Prostate gland (tissue), 2 donors: Measurements from ENCODE around the gene AMOTL2. TPM values are rescaled to one million over a fixed set of nuclear protein-coding genes. Genes with fewer than 3 reads are reported as not detected.
A peak's percentile ranks its signal among the peaks of the same experiment; 100 is the strongest.

Source experiments
- DNase-seq: peaks from one replicate; pipeline ENCODE4 v3.0.0-alpha.2; 2019; ENCODE audit warnings: low spot score
- H3K27ac ChIP-seq, 2 donors: fragments of 200-600 bp; sonication (generic); 2 replicates each; pipeline ENCODE4 v1.5.1; 2017 to 2019
- H3K27me3 ChIP-seq: fragments of 200-600 bp; sonication (generic); replicated peaks from 2 replicates; pipeline ENCODE4 v1.5.1; 2019; ENCODE audit not compliant: insufficient read depth
- H3K36me3 ChIP-seq, 2 donors: fragments of 200-600 bp; sonication (generic); 1 replicate in 1 of 2; 2 replicates in 1 of 2; pipeline versions ENCODE4 v1.5.1 to v1.8.1; 2017 to 2019
- H3K4me1 ChIP-seq: fragments of 200-600 bp; sonication (generic); replicated peaks from 2 replicates; pipeline ENCODE4 v1.5.1; 2019
- H3K4me3 ChIP-seq, 2 donors: fragments of 200-600 bp; sonication (generic); 2 replicates each; pipeline ENCODE4 v1.5.1; 2017 to 2019
- H3K9me3 ChIP-seq: fragments of 200-600 bp; sonication (generic); 2 replicates; pipeline ENCODE4 v1.5.1; 2017
- POLR2A ChIP-seq: fragments of 450-650 bp; IDR thresholded peaks from one replicate; pipeline ENCODE4 v1.6.1; 2016; ENCODE audit warnings: antibody characterized with exemption, mild to moderate bottlenecking
- POLR2AphosphoS5 ChIP-seq: sonication (generic); formaldehyde crosslinking; IDR thresholded peaks from one replicate; pipeline ENCODE4 v1.6.1; 2017; ENCODE audit warnings: antibody characterized with exemption
- WGBS: methylation state at CpG from one replicate; pipeline ENCODE4 v1.1.5; 2018; 5-methylcytosine and 5-hydroxymethylcytosine counted together
- intact Hi-C: fragments of 100-400 bp; cut with DNase I; formaldehyde crosslinking; loops from one replicate; pipeline ENCODE4 v1.14.2; 2022
- total RNA-seq, 2 donors: library from RNA; depleted of rRNA; stranded (reverse); fragments of >200 nt; gene quantifications; one replicate each; pipeline ENCODE4 v1.1.0, GENCODE V29; 2016
- TF ChIP-seq, protein P1 (sequence below), 4 experiments: fragments of 200-600 bp in 2 of 4; fragments of 450-650 bp in 2 of 4; sonication (generic) in 2 of 4; IDR thresholded peaks; 1 replicate in 3 of 4; 2 replicates in 1 of 4; pipeline ENCODE4 v1.5.1; 2016 to 2019; ENCODE audit warnings: antibody characterized with exemption in 4 of 4, mild to moderate bottlenecking in 2 of 4, moderate library complexity in 2 of 4

Gene AMOTL2
- total RNA-seq, 2 donors from 2014 or later = 86.1 to 92.8 TPM

DNA sequence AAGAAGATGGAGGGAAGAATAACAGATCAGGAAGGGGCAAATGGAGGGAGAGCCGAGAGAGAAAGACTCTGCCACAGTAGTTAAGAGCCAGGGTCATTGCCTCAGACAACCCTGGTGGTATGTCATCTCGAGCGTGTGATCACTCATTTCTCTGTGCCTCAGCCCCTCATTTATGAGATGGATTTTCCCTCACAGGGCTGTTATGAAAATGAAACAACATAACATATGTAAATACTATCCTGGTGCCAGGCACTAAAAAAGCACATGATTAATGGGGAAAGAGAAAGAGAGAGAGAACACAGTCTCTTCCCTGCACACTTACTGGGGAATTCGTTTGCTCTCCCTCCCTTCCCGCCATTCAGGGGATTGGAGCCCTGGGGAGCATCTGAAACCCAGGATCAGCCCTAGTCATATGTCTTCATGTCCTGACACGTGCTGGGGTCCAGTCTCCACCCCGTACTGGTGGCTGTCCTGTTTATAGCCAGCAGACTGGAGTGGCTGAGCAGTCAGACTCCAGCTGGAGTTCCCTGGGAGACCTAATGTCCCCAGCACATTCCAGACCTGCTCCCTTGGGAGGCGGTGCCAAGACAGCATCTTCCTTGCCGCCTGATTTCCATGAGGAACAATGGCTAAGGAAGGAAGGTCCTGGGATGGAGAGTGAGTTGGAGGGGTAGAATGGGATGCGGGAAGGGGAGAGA lies 14.7 kb upstream of the AMOTL2 start:
- Histone ChIP-seq H3K4me1 (no peaks in the 10 kb centered on the region), H3K27me3 (no peaks in the 10 kb centered on the region), H3K36me3 (no peaks in the 10 kb centered on the region), H3K9me3 (no peaks in the 10 kb centered on the region), H3K27ac (no peak overlapping the region), H3K4me3 (no peak overlapping the region)
- intact Hi-C loops = no loop called here
- peak; percentile 23 for TF ChIP-seq POLR2AphosphoS5
- TF ChIP-seq, protein P1, sequence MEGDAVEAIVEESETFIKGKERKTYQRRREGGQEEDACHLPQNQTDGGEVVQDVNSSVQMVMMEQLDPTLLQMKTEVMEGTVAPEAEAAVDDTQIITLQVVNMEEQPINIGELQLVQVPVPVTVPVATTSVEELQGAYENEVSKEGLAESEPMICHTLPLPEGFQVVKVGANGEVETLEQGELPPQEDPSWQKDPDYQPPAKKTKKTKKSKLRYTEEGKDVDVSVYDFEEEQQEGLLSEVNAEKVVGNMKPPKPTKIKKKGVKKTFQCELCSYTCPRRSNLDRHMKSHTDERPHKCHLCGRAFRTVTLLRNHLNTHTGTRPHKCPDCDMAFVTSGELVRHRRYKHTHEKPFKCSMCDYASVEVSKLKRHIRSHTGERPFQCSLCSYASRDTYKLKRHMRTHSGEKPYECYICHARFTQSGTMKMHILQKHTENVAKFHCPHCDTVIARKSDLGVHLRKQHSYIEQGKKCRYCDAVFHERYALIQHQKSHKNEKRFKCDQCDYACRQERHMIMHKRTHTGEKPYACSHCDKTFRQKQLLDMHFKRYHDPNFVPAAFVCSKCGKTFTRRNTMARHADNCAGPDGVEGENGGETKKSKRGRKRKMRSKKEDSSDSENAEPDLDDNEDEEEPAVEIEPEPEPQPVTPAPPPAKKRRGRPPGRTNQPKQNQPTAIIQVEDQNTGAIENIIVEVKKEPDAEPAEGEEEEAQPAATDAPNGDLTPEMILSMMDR (IDR thresholded peaks at IDR 0.05) = no peak
- no peak for DNase-seq
- WGBS = 40% methylated on average over 10 of the region's 10 CpGs

DNA sequence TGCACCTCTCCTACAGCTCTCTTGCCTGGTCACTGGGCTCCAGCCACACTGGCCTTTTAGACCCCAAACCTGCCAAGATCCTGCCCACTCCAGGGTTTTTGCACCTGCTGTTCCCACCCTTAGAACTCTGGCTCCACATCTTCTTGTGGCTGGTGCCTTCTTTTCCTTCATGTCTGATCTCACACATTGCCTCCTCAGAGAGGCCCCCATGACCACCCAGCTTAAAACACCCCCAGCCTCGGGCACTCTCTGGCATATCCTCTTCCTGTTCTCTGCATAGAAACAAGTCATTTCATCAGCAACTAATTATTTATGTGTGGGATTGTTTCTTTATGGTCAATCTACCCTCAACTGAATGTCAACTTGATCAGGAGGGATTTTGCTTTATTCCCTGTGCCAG lies 14.0 kb upstream of the AMOTL2 start:
- Histone ChIP-seq H3K36me3 (no peaks in the 10 kb centered on the region), H3K27me3 (no peaks in the 10 kb centered on the region), H3K27ac (no peak overlapping the region), H3K9me3 (no peaks in the 10 kb centered on the region), H3K4me3 (no peak overlapping the region), H3K4me1 (no peaks in the 10 kb centered on the region)
- intact Hi-C loops = no loop called here
- 25% methylated on average over 1 of the region's 1 CpG for WGBS
- no peak for TF ChIP-seq POLR2A
- no peak for TF ChIP-seq POLR2AphosphoS5
- TF ChIP-seq, protein P1 (IDR thresholded peaks at IDR 0.05) = no peak
- DNase-seq = no peak

DNA sequence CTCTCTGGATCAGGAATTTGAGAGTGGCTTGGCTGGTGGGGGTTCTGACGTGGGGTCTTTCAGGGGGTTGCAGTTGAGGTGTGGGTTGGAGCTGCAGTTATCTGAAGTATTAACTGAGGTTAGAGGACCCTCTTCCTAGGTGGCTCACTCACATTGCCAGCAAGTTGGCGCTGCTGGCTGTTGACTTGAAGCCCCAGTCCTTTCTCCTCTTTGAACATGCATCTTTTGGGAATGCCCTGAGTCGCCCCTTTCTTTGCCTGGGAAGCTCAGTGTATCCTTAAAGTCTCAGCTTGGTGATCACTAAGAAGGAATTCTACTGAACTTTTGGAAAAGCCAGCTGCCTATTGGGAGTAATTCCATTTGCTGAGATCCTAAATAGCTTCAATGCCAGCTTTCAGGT lies 13.0 kb upstream of the AMOTL2 start:
- Histone ChIP-seq H3K4me3 (no peak overlapping the region), H3K36me3 (no peaks in the 10 kb centered on the region), H3K4me1 (peaks cover under 1% of the 10 kb centered on the region), H3K27ac (no peak overlapping the region), H3K27me3 (no peaks in the 10 kb centered on the region), H3K9me3 (no peaks in the 10 kb centered on the region)
- no peak for DNase-seq
- intact Hi-C loops = no loop called here
- TF ChIP-seq POLR2A (no peak), POLR2AphosphoS5 (no peak)
- TF ChIP-seq, protein P1 (IDR thresholded peaks at IDR 0.05) = no peak
- WGBS = 91% methylated on average over 3 of the region's 3 CpGs

DNA sequence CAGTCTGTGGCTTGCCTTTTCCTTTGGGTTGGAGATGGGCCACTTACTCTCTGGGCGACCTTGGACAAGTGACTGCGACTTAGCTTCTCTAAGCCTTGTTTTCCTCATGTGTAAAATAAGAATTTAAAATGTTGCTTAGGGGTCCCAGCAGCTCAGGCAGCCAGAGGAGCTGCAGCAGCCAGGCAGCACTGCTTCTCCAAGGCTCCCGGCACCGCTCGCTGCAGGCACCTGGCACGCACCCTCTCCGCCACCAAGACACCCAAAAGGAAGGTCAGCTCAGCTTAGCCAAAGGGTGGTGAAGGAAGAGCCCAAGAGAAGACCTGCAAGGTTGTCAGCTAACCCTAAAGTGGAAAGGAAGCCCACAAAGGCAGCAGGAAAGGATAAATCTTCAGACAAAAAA lies 10.7 kb upstream of the AMOTL2 start:
- Histone ChIP-seq H3K4me1 (peaks cover 6% of the 10 kb centered on the region), H3K27ac (no peak overlapping the region), H3K27me3 (no peaks in the 10 kb centered on the region), H3K4me3 (no peak overlapping the region), H3K36me3 (no peaks in the 10 kb centered on the region), H3K9me3 (no peaks in the 10 kb centered on the region)
- intact Hi-C loops = no loop called here
- WGBS = 90% methylated on average over 7 of the region's 7 CpGs
- TF ChIP-seq POLR2A = no peak
- TF ChIP-seq, protein P1 (IDR thresholded peaks at IDR 0.05) = no peak
- no peak for TF ChIP-seq POLR2AphosphoS5
- no peak for DNase-seq

DNA sequence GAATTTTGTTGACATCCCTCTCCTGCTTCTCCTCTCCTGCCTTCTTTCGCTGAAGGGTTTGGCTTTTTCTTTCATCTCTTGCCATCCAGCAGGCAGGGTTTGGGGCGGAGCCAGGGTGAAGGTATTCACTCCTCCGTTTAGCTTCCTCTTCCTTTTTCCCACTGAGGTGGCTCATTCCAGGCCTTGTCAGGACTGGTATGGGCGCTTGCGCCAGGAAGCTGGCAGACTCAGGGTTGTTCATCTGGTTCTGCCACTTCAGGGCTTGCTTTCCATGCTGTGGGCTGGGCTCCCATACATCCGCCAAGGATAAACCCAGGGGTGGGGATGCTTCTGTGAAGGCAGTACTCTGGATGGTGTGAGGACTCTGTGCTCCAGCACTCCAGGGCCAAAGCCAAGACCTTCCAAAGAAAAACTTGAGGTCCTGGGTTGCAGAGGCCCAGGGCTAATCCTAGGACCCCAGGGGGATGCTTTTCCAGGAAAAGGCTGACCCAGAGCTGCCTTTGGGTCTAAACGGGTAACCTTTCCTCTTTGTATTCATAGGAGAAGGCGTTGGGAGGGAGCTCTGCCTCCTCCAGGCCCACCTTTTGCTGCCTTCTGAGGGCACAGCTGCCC lies 7.7 kb upstream of the AMOTL2 start:
- H3K27ac ChIP-seq = peak overlapping the region; percentile 63 to 75
- TF ChIP-seq, protein P1 (IDR thresholded peaks at IDR 0.05) = no peak
- peak; percentile 99 for TF ChIP-seq POLR2AphosphoS5
- no peak for TF ChIP-seq POLR2A
- peaks cover 6% of the 10 kb centered on the region for H3K4me1 ChIP-seq
- no peaks in the 10 kb centered on the region for H3K9me3 ChIP-seq
- intact Hi-C loops = no loop called here
- H3K36me3 ChIP-seq = no peaks in the 10 kb centered on the region
- DNase-seq = peak; percentile 97
- no peaks in the 10 kb centered on the region for H3K27me3 ChIP-seq
- whole genome bisulfite sequencing = 34% methylated on average over 8 of the region's 8 CpGs
- H3K4me3 ChIP-seq = no peak overlapping the region
